Lower leg skin (tissue), 3 donors: ENCODE measurements around the gene HTRA2.

Experiments used
- POLR2A ChIP-seq, 2 donors: fragments of 450-650 bp; IDR thresholded peaks; one replicate each; pipeline ENCODE4 v1.6.1; 2016 to 2017; ENCODE audit warnings: antibody characterized with exemption in 2 of 2, mild to moderate bottlenecking in 1 of 2, moderate library complexity in 1 of 2
- TF ChIP-seq, protein P1 (sequence below), 3 donors: fragments of 450-650 bp; IDR thresholded peaks; one replicate each; pipeline ENCODE4 v1.5.1; 2016; ENCODE audit warnings: antibody characterized with exemption in 3 of 3, mild to moderate bottlenecking in 3 of 3, moderate library complexity in 2 of 3

DNA sequence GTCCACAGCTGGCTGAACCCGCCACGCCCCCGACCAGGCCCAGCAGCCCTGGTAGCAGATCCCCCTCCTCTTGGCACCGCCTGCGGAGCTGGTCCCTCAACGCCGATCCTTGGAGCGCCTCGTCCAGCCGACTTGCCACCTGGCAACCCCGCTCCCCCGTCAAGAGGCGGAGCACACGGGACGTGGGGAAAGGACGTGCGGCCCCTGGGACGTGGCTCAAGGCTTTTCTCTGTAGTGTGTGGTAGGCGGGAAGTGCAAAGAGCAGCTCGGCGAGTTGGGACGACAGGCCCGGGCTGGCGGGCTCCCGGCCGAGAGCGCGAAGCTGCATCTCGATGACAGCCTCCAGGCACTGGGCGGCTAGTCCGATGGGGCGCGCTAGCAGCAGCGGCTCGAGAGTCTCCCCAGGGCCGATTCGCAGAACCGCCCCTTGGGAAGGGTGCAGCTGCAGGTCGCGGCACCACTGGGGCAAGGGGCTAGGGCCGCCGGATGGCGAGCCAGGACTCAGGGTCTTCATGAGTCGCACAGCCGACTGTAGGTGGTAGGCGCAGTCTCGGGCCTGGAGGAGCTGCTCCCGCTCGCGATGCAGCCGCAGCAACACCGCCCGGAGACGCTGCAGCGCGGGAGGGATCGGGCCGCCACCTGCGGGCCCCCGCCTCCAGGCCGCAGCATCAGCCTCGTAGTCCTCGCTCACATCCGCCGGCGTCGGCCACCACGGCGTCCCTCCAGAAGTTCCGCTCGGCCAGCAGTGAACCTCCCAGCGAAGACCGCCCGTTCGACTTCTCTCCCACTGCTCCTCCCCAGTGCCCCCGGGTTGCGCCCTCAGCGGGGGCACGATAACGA, 47.6 kb upstream of the HTRA2 start:
- TF ChIP-seq, protein P1, sequence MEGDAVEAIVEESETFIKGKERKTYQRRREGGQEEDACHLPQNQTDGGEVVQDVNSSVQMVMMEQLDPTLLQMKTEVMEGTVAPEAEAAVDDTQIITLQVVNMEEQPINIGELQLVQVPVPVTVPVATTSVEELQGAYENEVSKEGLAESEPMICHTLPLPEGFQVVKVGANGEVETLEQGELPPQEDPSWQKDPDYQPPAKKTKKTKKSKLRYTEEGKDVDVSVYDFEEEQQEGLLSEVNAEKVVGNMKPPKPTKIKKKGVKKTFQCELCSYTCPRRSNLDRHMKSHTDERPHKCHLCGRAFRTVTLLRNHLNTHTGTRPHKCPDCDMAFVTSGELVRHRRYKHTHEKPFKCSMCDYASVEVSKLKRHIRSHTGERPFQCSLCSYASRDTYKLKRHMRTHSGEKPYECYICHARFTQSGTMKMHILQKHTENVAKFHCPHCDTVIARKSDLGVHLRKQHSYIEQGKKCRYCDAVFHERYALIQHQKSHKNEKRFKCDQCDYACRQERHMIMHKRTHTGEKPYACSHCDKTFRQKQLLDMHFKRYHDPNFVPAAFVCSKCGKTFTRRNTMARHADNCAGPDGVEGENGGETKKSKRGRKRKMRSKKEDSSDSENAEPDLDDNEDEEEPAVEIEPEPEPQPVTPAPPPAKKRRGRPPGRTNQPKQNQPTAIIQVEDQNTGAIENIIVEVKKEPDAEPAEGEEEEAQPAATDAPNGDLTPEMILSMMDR (IDR thresholded peaks at IDR 0.05): no peak
- TF ChIP-seq POLR2A (IDR thresholded peaks at IDR 0.05): no peak
